ENCODE measurements around the gene ADGRL3.

ADGRL3 gene

GRCh38 chr4:61817071-61817470 is 616.9 kb downstream of the ADGRL3 start:
- Histone ChIP-seq H3K9ac (ENCODE audit: low read length) (no peak overlapping the region), H3K36me3 (ENCODE audit: low read length) (no peaks in the 10 kb centered on the region), H3K9me2 (replicated peaks; ENCODE audit: insufficient read depth, low read length) (no peaks in the 10 kb centered on the region), H3K4me3 (ENCODE audit: insufficient read depth, low read length, poor library complexity, severe bottlenecking) (no peak overlapping the region), H4K20me1 (ENCODE audit: low read depth, low read length) (no peaks in the 10 kb centered on the region), H3K79me2 (ENCODE audit: insufficient read depth, low read length) (no peaks in the 10 kb centered on the region), H3K27me3 (ENCODE audit: low read length) (no peaks in the 10 kb centered on the region), H3K27ac (ENCODE audit: low read depth, low read length) (no peak overlapping the region), H3K4me2 (ENCODE audit: low read depth, low read length, poor library complexity, severe bottlenecking) (no peak overlapping the region), H2AFZ (ENCODE audit: low read depth, low read length, severe bottlenecking) (no peak overlapping the region), H3F3A (ENCODE audit: insufficient read depth) (no peaks in the 10 kb centered on the region), H3K9me3 (ENCODE audit: insufficient read depth, low read length) (no peaks in the 10 kb centered on the region)
- TF ChIP-seq, protein P1, sequence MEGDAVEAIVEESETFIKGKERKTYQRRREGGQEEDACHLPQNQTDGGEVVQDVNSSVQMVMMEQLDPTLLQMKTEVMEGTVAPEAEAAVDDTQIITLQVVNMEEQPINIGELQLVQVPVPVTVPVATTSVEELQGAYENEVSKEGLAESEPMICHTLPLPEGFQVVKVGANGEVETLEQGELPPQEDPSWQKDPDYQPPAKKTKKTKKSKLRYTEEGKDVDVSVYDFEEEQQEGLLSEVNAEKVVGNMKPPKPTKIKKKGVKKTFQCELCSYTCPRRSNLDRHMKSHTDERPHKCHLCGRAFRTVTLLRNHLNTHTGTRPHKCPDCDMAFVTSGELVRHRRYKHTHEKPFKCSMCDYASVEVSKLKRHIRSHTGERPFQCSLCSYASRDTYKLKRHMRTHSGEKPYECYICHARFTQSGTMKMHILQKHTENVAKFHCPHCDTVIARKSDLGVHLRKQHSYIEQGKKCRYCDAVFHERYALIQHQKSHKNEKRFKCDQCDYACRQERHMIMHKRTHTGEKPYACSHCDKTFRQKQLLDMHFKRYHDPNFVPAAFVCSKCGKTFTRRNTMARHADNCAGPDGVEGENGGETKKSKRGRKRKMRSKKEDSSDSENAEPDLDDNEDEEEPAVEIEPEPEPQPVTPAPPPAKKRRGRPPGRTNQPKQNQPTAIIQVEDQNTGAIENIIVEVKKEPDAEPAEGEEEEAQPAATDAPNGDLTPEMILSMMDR (IDR thresholded peaks at IDR 0.05; ENCODE audit: insufficient read depth, low read length, poor library complexity, severe bottlenecking), result no peak
- TF ChIP-seq EZH2phosphoT487 (conservative IDR thresholded peaks at IDR 0.05; ENCODE audit: low read length), result no peak

DNA sequence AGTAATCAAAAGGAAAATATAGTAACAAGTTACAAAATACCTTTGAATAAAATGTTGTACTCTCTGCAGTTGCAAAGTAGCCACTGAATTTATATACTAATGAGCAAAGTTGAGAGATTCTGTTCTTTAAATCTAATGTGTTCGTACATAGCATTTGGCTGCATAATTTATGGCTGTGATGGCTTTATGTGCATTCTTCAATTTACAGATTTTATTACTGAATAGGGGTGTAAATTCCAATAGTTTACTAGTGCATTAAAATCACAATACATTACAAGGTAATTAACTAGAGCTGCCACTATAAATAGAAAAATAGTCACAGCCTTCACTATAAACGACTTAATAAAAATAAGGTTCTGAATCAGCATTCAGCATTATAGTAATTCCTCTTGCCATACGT is 620.0 kb downstream of the ADGRL3 start:
- Histone ChIP-seq H3K36me3 (ENCODE audit: low read length) (no peaks in the 10 kb centered on the region), H3K9ac (ENCODE audit: low read length) (no peak overlapping the region), H4K20me1 (ENCODE audit: low read depth, low read length) (no peaks in the 10 kb centered on the region), H2AFZ (ENCODE audit: low read depth, low read length, severe bottlenecking) (peak overlapping the region; percentile 68), H3K4me2 (ENCODE audit: low read depth, low read length, poor library complexity, severe bottlenecking) (peak overlapping the region; percentile 52), H3F3A (ENCODE audit: insufficient read depth) (no peaks in the 10 kb centered on the region), H3K79me2 (ENCODE audit: insufficient read depth, low read length) (no peaks in the 10 kb centered on the region), H3K4me3 (ENCODE audit: insufficient read depth, low read length, poor library complexity, severe bottlenecking) (no peak overlapping the region), H3K27ac (ENCODE audit: low read depth, low read length) (no peak overlapping the region), H3K9me3 (ENCODE audit: insufficient read depth, low read length) (no peaks in the 10 kb centered on the region), H3K27me3 (ENCODE audit: low read length) (no peaks in the 10 kb centered on the region), H3K9me2 (replicated peaks; ENCODE audit: insufficient read depth, low read length) (no peaks in the 10 kb centered on the region)
- TF ChIP-seq, protein P1 (IDR thresholded peaks at IDR 0.05; ENCODE audit: insufficient read depth, low read length, poor library complexity, severe bottlenecking), result no peak
- no peak for TF ChIP-seq EZH2phosphoT487 (conservative IDR thresholded peaks at IDR 0.05; ENCODE audit: low read length)

DNA sequence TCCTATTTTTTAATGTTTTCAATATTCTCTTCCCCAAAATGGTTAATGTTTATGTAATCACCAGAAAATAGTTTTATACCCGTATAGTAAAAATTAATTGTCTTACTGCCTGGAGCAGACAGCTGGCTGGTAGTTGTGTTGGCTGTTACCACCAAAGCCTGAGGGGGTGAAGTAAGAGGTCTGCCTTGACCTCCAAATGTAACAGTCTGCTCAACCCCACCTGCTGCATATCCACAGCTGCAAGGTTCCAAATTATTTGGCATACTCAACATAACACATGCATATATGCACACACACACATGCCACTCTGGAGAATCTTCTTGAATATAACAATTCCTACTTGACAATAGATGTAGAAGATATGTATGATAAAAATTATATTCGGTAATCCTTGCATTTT is 624.3 kb downstream of the ADGRL3 start:
- H3K9ac ChIP-seq (ENCODE audit: low read length), result no peak overlapping the region
- no peaks in the 10 kb centered on the region for H3F3A ChIP-seq (ENCODE audit: insufficient read depth)
- TF ChIP-seq, protein P1 (IDR thresholded peaks at IDR 0.05; ENCODE audit: insufficient read depth, low read length, poor library complexity, severe bottlenecking), result no peak
- no peak for TF ChIP-seq EZH2phosphoT487 (conservative IDR thresholded peaks at IDR 0.05; ENCODE audit: low read length)
- H3K36me3 ChIP-seq (ENCODE audit: low read length), result no peaks in the 10 kb centered on the region
- no peak overlapping the region for H3K4me3 ChIP-seq (ENCODE audit: insufficient read depth, low read length, poor library complexity, severe bottlenecking)
- no peak overlapping the region for H3K4me2 ChIP-seq (ENCODE audit: low read depth, low read length, poor library complexity, severe bottlenecking)
- no peaks in the 10 kb centered on the region for H4K20me1 ChIP-seq (ENCODE audit: low read depth, low read length)
- no peaks in the 10 kb centered on the region for H3K79me2 ChIP-seq (ENCODE audit: insufficient read depth, low read length)
- H3K9me2 ChIP-seq (replicated peaks; ENCODE audit: insufficient read depth, low read length), result no peaks in the 10 kb centered on the region
- no peak overlapping the region for H2AFZ ChIP-seq (ENCODE audit: low read depth, low read length, severe bottlenecking)
- no peak overlapping the region for H3K27ac ChIP-seq (ENCODE audit: low read depth, low read length)
- no peaks in the 10 kb centered on the region for H3K9me3 ChIP-seq (ENCODE audit: insufficient read depth, low read length)
- H3K27me3 ChIP-seq (ENCODE audit: low read length), result no peaks in the 10 kb centered on the region
